Raji (cell line): ENCODE results near the gene SHLD1.

ENCODE experiments used
- POLR2A ChIP-seq: IDR thresholded peaks from 2 replicates; pipeline ENCODE4 v1.6.1; 2011; ENCODE audit warnings: low read depth, low read length, control low read depth; ENCODE audit not compliant: insufficient read depth

The SHLD1 gene

DNA sequence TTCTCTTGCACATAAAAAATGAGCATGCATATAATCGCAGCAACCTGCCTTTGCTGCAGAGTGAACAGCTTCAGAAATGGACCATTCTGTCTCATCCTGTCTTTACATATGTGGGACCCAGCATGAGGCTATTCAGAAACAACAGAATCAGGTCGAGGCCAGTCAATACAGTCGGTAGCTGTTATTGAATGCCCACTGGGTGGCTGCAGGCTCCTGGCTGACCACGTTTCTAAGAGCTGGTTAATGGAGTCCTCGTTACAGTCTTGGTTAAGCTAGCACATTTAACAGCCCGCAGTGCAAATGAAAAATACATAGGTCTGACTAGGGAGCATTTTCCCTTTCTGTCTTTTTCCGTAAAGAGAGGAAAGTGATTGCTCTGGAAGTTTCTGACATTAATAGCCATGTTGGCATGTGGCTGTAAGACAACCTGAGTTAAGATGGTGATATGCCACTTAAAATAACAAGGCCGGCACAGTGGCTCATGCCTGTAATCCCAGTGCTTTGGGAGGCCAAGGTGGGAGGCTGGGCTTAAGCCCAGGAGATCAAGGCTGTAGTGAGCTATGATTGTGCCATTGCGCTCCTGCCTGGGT is 75.0 kb downstream of the SHLD1 start:
- TF ChIP-seq POLR2A, result no peak

DNA sequence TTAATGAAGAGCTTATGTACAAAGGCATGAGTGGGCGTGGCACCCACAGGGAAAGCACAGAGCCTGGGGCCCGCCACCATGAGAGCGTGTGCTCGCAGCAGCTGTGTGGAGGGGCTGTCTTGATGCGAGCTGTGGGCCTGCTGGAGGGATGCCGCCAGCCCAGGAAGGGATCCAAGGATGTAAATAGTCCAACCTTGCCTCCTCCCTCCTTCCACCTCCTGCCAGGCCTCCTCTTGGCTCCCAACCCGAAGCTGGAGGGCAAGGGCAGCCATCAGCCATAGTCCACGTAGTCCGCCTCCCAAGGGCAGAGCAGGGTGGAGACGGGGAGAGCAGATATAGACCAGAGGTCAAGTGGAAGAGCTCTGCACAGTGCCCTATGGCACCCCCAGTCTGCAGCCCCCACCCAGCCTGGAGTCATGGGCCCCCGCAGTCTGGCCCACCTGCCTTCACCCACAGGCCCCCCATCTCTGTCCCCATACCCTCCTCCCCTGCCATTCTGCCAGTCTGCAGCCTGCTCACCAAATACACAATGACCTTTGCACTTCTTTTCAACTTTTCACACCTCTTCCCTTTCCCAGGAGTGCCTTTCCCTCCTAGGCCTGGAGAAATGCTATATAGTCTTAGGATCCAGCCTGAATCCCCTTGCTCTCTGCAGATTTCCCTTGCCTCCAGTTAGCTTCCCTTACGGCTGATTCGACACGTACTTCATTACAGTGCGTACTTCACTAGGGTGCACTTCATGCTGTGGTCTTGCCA is 77.1 kb downstream of the SHLD1 start:
- no peak for TF ChIP-seq POLR2A

DNA sequence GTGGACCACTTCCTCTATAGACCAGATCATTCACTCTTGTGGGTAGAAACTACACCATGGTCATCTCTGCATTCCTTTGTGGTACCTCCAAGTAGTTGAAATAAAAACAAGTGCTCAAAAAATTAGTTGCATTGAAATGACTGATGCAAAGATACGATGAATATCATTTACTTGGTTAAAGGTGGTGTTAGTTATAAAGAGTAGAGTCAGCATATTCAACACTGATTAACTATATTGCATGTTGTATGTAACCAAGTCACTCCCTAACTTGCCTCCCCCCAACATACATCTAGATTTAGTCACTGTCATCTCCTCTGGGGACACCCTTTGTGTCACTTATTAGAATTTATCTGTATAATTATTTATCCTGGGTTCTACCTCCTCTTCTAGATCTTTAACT is 77.7 kb downstream of the SHLD1 start:
- no peak for TF ChIP-seq POLR2A

GRCh38 chr20:5829241-5829809 is 79.1 kb downstream of the SHLD1 start:
- TF ChIP-seq POLR2A, result no peak

GRCh38 chr20:5831539-5832237 is 81.5 kb downstream of the SHLD1 start:
- no peak for TF ChIP-seq POLR2A

DNA sequence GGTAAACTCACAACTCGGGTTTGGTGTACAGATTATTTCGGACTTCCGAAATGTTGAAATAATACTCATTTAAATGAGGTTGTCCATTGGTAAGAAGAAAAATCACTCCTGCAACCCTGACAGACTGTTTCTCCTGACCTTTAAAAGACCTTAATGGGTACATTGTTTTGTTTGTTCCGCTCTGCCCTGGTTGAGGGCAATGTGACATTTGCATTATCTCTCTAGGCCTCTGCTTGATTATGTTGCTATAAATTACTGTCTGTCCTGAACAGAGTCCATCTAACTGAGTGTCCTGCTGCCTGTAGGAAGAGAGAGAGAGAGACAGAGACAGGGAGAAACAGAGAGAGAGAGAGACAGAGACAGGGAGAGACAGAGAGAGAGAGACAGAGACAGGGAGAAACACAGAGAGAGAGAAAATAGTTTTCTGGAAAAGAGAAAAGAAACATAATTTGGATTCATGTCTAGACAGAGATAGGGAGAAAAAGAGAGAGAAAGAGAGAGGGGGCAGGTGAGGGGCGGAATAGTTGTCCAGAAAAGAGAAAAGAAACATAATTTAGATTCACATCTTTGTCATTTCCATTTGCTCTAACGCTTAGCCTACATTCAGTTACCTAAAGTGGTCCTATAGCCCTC is 83.2 kb downstream of the SHLD1 start:
- TF ChIP-seq POLR2A, result no peak

DNA sequence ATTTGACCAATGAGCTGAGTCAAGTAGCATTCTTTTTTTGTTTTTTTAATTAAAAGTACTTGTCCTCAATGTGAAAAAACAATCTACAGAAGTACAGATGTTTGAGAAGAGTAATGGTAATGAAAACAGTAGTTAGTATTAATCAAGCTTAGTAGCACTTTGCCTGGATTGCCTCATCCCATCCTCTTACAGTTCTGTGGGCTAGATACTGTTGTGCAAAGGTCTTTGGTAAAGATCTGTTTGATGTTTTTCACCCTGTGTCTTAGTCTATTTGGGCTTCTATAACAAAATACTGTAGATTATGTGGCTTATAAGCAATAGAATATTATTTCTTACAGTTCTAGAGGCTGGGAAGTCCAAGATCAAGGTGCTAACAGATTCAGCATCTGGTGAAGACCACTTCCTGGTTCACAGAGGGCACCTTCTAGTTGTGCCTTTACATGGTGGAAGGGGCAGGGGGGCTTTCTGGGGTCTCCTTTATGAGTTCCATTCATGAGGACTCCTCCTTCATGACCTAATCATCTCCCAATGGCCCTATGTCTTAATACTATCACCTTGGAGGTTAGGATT is 84.3 kb downstream of the SHLD1 start:
- TF ChIP-seq POLR2A, result no peak

GRCh38 chr20:5835321-5835821 is 85.2 kb downstream of the SHLD1 start:
- TF ChIP-seq POLR2A, result no peak

DNA sequence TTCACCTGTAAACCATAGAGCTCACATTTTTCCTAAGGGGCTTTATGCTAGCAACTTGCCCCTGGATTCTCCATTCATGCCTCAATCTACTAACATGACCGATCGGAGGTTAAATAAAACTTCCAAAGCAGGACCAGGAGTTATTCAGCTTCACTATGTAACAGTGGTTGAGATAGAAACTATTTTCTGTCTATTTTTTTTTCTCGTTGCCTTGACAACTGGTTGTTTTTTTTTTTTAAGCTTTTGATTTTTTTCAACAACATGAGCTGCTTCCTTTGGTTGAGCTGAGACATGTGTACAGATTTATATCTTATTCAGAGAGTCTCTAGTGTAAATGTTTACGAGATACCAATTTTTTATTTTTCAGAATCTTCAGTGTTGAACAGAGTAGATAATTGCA is 85.7 kb downstream of the SHLD1 start:
- TF ChIP-seq POLR2A, result no peak

DNA sequence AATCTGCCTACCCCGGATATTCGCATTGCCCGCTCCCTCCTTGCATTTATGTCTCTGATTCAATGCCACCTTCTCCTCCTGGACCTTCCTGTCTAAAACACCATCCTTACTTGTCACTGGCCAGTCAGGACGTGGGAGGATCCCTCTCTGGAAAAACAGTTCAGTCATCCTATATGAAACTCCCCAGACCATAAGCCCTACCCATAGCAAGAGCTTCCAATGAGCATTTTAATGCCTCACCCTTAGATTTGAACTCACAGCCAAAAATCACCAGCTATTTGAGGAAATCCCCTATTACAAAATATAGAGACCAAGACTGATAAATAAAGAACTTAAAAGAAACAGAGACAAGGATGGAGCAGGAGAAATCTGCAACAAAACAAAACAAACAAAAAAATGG is 86.4 kb downstream of the SHLD1 start:
- TF ChIP-seq POLR2A, result no peak

- TF ChIP-seq POLR2A, result no peak
Observed at GRCh38 chr20:5840411-5841002, 90.3 kb downstream of the SHLD1 start.

- no peak for TF ChIP-seq POLR2A
Observed at GRCh38 chr20:5841522-5841921, 91.3 kb downstream of the SHLD1 start.

DNA sequence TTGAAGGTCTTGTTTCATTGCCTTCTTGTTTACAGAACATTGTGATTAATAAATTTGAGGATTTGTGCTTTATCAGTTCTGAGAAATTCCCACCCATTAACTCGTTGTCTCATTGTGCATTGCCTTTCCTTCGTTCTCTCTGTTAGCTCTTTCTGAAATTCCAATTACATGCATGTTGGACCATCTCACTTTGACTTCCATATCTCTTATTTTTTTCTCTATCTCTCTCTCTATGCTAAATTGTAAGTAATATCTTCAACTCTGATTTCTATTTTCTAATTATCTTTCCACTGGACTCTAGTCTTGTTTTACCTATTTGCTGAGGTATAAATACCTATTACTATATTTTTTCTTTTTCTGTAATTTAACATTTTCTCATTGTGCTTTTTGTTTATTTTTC is 92.3 kb downstream of the SHLD1 start:
- TF ChIP-seq POLR2A, result no peak

GRCh38 chr20:5843054-5843592 is 92.9 kb downstream of the SHLD1 start:
- no peak for TF ChIP-seq POLR2A
